ENCODE data around the gene SMPD2.

- TF ChIP-seq RFX5 (IDR thresholded peaks at IDR 0.05; ENCODE audit: low read depth, low read length) (no peak), RBBP5 (IDR thresholded peaks at IDR 0.05; ENCODE audit: borderline replicate concordance, insufficient read depth, low read length, poor library complexity, severe bottlenecking) (no peak), TEAD1 (CRISPR knock-in tag; IDR thresholded peaks at IDR 0.05) (no peak), ARNT (IDR thresholded peaks at IDR 0.05) (no peak), SAP30 (IDR thresholded peaks at IDR 0.05; ENCODE audit: borderline replicate concordance, insufficient read depth, low read depth, low read length, poor library complexity, severe bottlenecking) (no peak), ZNF121 (CRISPR knock-in tag; conservative IDR thresholded peaks at IDR 0.05) (no peak), KDM4B (IDR thresholded peaks at IDR 0.05; ENCODE audit: borderline replicate concordance in 2 of 2, low read depth in 1 of 2) (no peak)
- TF ChIP-seq, protein P1, sequence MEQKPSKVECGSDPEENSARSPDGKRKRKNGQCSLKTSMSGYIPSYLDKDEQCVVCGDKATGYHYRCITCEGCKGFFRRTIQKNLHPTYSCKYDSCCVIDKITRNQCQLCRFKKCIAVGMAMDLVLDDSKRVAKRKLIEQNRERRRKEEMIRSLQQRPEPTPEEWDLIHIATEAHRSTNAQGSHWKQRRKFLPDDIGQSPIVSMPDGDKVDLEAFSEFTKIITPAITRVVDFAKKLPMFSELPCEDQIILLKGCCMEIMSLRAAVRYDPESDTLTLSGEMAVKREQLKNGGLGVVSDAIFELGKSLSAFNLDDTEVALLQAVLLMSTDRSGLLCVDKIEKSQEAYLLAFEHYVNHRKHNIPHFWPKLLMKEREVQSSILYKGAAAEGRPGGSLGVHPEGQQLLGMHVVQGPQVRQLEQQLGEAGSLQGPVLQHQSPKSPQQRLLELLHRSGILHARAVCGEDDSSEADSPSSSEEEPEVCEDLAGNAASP (IDR thresholded peaks at IDR 0.05): no peak
- TF ChIP-seq, protein P2, sequence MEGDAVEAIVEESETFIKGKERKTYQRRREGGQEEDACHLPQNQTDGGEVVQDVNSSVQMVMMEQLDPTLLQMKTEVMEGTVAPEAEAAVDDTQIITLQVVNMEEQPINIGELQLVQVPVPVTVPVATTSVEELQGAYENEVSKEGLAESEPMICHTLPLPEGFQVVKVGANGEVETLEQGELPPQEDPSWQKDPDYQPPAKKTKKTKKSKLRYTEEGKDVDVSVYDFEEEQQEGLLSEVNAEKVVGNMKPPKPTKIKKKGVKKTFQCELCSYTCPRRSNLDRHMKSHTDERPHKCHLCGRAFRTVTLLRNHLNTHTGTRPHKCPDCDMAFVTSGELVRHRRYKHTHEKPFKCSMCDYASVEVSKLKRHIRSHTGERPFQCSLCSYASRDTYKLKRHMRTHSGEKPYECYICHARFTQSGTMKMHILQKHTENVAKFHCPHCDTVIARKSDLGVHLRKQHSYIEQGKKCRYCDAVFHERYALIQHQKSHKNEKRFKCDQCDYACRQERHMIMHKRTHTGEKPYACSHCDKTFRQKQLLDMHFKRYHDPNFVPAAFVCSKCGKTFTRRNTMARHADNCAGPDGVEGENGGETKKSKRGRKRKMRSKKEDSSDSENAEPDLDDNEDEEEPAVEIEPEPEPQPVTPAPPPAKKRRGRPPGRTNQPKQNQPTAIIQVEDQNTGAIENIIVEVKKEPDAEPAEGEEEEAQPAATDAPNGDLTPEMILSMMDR (IDR thresholded peaks at IDR 0.05 in 2 of 3, conservative IDR thresholded peaks at IDR 0.05 in 1 of 3; ENCODE audit: insufficient read depth in 2 of 3, low read depth in 1 of 3, low read length in 3 of 3): no peak
- TF ChIP-seq, protein P3, sequence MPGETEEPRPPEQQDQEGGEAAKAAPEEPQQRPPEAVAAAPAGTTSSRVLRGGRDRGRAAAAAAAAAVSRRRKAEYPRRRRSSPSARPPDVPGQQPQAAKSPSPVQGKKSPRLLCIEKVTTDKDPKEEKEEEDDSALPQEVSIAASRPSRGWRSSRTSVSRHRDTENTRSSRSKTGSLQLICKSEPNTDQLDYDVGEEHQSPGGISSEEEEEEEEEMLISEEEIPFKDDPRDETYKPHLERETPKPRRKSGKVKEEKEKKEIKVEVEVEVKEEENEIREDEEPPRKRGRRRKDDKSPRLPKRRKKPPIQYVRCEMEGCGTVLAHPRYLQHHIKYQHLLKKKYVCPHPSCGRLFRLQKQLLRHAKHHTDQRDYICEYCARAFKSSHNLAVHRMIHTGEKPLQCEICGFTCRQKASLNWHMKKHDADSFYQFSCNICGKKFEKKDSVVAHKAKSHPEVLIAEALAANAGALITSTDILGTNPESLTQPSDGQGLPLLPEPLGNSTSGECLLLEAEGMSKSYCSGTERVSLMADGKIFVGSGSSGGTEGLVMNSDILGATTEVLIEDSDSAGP (CRISPR knock-in tag; IDR thresholded peaks at IDR 0.05): no peak
These were observed 44.3 kb upstream of the SMPD2 start for GRCh38 chr6:109396046-109396718.
